Stimulated activated CD8-positive, alpha-beta memory T cell treated with anti-CD3 and anti-CD28 coated beads, Interleukin-7, amount 100 ng/mL, for 4 hours (primary cell): ENCODE measurements around the gene CCDC33.

Source experiments
- DNase-seq, 2 donors: peaks; one replicate each; pipeline ENCODE4 v3.0.0-alpha.2; 2020; ENCODE audit warnings: low read depth in 2 of 2

CCDC33 gene

GRCh38 chr15:74281147-74282133, 45.3 kb downstream of the CCDC33 start:
- DNase-seq: no peak

GRCh38 chr15:74283368-74283767, 47.2 kb downstream of the CCDC33 start:
- DNase-seq: no peak

DNA sequence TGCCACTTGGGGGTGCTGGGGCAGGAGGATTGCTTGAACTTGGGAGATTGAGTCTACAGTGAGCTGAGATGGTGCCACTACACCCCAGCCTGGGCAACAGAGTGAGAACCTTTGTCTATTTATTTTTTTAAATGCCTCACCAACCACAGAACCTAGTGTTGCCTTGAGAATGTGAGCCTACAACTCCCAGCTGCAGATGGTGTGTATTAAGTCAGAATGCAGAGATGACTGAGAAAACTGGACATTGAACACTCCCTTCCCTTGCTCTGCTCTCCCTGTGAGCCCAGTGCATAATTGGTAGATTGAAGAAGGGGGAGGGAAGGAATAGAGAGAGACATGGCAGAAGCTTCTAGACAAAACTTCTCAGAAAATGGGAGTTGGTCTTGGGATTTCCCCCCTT, 53.5 kb downstream of the CCDC33 start:
- no peak for DNase-seq

DNA sequence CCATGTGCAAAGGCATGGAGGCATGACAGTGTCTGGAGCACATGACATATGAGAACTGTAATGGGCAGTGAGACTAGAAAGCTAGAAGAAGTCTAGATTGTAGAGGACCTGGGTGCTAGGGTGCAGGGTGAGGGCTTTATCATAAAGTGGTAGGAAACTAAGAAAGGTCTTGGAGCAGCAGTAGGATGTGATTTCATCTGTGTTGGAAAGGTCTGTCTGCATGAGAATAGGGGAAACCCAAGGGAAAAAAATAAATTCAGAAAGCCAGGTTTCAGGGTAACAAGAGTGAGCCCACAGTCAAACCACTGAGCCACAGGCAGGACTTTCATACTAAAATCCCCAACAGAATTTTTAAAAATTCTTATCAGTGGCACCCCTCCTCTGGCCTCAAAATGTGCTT, 54.5 kb downstream of the CCDC33 start:
- no peak for DNase-seq

- DNase-seq: peak in 1 of 2 donors; percentile 20
Measured at GRCh38 chr15:74291101-74292071, 55.3 kb downstream of the CCDC33 start.

DNA sequence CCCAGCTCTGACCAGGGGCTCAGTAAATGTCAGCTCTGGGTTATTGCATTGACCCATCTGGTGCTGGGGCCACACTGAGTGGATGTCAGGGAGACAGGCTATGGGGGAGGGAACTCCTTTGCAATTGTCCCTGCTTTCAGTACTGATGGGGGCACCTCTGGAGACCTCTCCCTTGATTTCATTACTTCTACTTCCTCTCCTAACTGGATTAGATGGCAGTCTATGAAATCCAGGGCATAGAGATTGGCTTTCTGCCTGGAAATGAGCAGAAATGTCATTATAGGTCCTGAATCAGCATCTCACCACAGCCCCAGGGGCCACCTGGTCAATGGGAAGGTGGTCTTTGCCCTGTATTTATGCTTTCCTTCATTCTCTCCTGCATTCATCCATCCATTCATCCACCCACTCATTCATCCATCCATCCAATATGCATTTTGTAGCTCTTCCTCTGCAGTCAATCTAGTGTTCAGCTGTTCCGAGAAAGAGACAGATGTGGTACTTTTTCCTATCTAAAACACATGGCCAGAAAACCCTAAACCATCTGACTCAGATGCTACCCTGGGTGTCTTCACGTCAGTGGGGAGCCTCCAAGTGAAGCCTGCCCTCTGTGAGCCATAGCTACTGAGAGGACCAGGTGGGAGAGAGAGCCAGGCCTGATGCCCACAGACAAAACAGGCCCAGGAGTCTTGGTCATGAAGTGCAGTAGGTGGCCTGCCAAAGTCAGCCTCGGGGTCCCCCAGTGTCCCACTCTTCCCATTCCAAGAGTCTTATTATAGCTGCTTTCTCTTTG, 57.1 kb downstream of the CCDC33 start:
- DNase-seq: no peak

- no peak for DNase-seq
Measured at GRCh38 chr15:74294010-74294409, 57.9 kb downstream of the CCDC33 start.

GRCh38 chr15:74295800-74296199, 59.7 kb downstream of the CCDC33 start:
- no peak for DNase-seq

DNA sequence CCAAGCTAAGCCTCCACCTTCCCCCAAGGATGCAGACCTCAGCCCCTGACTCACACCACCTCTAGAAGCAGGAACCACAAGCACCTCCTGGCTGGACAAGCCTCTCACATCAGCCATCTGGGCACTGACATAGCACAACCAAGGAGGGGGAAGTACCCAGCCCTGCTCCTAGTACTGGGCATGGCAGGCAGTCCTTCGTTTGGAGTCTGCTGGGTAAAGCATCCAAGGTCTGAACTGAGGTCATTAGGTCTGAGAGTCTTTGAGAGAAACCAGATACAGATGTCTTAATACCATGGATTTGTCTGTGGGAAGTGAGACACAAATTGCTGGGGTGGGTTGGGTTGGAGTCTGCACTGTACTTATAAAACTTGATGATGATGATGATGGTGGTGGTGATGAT, 61.8 kb downstream of the CCDC33 start:
- no peak for DNase-seq

DNA sequence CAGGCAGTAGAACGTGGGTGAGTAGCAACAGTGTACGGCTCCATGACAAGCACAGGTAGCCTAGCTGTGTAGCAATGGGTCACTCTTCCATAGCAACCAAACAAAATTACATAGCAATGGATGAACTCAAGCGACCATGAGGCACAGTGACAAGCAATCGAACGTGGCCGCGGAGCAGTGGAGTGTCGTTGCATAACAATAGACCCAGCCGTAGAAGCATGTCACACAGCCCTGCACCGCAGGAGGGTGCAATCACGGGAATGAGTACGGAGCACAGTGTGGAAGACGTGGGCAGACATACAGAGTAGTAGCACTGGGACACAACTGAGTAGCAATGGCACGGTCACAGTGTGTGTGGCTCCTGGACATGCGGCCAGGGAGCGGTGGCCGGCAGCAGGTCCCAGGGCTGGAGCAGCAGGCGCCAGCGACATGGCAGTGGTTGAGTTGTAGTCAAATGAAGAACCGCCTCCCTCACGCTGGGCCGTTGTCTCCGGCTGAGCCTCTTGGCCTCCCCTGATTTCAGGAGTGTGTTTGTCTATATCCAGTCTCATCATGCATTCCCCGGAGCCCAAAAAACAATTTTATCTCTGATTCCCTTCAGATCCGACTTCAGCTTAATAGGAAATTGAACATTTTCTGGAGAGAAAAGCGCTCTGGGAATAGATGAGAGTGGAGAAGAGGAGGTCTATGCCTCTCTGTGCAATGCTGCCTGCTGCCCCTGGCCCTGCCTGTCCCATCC, 64.1 kb downstream of the CCDC33 start:
- no peak for DNase-seq

GRCh38 chr15:74301583-74302361, 65.6 kb downstream of the CCDC33 start:
- no peak for DNase-seq

DNA sequence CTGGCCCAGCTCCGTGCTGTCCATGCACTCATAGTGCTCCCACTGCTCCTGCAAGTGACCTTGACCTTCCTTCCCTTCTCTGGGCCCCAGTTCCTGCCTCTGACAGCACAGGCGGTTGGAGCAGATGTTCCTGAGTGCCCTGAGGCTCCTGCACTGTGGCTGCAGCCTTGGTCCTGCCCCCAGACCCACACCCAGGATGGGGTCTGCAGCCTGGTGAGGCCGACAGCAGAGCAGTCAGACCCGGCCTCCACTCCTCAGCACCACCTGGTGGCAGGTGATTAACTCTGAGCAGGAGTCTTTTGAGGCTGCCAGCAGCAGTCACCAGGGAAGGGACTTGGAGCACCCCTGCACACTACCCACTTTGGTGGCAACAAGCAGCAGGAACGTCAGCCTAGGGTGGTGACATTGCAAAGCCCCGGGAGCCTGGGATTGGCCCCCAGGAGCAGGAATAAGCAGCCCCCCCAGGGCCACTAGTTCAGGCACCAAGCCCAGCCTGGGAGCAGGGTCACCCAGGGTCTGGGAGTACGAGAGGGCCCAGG, 66.8 kb downstream of the CCDC33 start:
- DNase-seq: no peak

GRCh38 chr15:74303741-74304309, 67.7 kb downstream of the CCDC33 start:
- DNase-seq: no peak

DNA sequence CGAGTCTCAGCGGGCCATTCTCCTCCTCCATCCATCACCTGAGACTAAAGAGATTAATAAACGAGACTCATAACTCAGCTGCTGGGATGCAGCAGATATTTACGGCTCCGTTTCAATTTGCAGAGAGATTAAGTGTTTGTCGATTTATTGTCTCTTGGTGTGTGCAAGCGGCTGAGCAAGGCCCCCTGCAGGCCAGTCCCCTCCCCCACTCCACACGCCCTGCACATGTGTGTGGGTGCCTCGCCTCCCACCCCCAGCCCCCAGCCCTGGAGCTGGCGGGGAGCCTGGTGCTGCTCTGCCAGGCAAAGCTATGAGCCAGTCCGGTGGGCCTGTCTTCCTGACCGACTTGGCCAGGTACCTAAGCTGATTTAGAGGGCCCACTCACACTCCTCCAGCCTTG, 68.3 kb downstream of the CCDC33 start:
- no peak for DNase-seq

- DNase-seq: no peak
Measured at GRCh38 chr15:74305687-74306086, 69.6 kb downstream of the CCDC33 start.

DNA sequence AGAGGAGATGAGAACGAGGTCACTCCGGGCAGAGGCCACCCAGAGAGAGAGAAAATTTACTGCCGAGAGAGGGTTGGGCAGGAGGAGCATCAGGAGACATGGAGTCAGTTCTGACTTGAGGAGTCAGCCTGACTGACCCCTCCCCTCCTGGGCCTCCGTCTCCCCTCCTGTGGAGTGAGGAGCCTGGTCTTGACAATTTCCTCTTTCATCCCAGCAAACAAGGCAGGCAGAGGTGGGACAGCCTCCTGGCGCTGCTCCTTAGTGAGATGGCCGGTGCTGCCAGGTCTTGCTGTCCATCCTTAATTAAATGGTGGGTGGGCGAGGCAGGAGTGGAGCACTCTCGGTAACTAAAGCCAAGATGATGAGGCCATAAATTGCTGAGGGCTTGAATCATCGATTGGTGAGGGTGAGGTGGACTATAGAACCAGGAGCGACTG, 70.7 kb downstream of the CCDC33 start:
- DNase-seq: no peak

DNA sequence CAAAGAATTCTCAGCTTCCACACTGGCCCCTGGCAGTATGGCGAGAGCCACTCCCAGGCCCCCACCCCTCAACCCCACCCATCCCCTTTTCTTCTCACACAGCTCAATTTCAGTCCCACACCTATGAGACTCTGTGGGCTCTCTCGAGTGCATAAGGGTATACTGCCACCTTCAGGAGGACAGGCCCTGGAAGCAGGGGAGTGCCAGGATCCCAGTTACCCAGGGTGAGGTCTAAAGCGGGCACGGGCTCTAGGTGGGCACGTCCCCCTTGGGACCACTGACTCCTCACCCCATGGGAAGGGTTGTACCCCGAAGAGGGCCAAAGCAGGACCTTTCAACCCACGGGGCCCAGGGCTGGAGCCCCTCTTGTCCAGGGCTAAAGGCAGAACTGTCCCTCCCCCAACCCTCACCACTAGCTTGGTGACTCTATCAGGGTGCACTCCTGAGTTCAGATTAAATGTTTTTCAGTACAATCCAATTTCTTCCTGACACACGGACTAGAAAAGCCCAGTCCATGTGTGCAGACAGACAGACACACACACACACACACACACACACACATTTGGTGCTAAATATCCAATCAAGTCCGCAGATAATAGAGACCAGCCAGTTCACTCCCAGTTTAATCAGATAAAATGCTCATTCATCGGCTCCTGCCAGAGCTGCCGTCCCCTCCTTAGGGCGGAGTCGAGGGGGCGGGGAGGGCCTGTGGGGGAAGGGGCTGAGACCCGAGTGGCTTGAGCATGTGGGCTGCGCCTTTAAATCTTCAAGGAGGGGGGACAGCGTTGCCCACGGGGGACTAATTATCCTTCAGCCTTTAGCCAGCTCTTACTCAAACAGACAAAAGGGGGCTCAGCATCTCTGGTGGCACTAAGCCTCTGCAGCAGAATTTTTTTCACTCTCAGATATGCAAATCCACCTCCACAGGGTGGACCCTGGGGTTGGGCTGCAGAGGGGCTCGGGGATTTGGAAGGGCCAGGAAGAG, 72.0 kb downstream of the CCDC33 start:
- DNase-seq: no peak
